A549 (cell line): Measurements from ENCODE around the gene POU2F3. TPM values are rescaled to one million over a fixed set of nuclear protein-coding genes. Genes with fewer than 3 reads are reported as not detected.
"Not testable (repeated sequence)": the region's sequence is repeated elsewhere in the genome, so short reads cannot be mapped to it uniquely, and the experiment has no call there.

Experiments used
- ATAC-seq, 2 experiments: fragments of 200-7000 bp in 1 of 2; fragments of >200 bp in 1 of 2; cut with Nextera tagmentation in 1 of 2; cut with Tn5 transposase in 1 of 2; 3 replicates each; pipeline versions ENCODE4 v1.8.0 to v1.9.1; 2018 to 2020; ENCODE audit warnings: mild to moderate bottlenecking in 1 of 2, moderate library complexity in 1 of 2
- CTCF ChIA-PET: fragments of 300-600 bp; sonication (Branson Sonifier 250); formaldehyde crosslinking; extraction: SDS; loops from one replicate; lab custom pipeline; 2021; ENCODE audit warnings: antibody characterized with exemption, inconsistent platforms; lab: Yijun Ruan, JAX
- POLR2A ChIA-PET: fragments of 350-600 bp; formaldehyde crosslinking; extraction: SDS; loops from one replicate; lab custom pipeline; 2021; ENCODE audit warnings: antibody characterized with exemption, inconsistent platforms; lab: Yijun Ruan, JAX
- DNase-seq, 2 experiments: peaks; one replicate each; pipeline versions ENCODE4 v3.0.0 to v3.0.0-alpha.2; 2011 to 2016; ENCODE audit warnings: low read depth in 1 of 2, low spot score in 1 of 2
- FAIRE-seq: peaks from 2 replicates; lab custom pipeline; 2011; peaks lifted over from hg19 to GRCh38; lab: Jason Lieb, UNC
- H3K27ac ChIP-seq, 2 experiments: fragments of >200 bp; sonication (Bioruptor Twin); formaldehyde crosslinking; 3 replicates each; pipeline ENCODE4 v1.5.1; 2016 to 2017
- H3K4me1 ChIP-seq: fragments of >200 bp; sonication (Bioruptor Twin); formaldehyde crosslinking; 3 replicates; pipeline ENCODE4 v1.6.1; 2016
- H3K4me2 ChIP-seq: fragments of >200 bp; sonication (Bioruptor Twin); formaldehyde crosslinking; 3 replicates; pipeline ENCODE4 v1.6.1; 2016
- H3K4me3 ChIP-seq: fragments of >200 bp; sonication (Bioruptor Twin); formaldehyde crosslinking; 3 replicates; pipeline ENCODE4 v1.5.1; 2016
- H3K9me3 ChIP-seq: fragments of >200 bp; sonication (Bioruptor Twin); formaldehyde crosslinking; 3 replicates; pipeline ENCODE4 v1.6.1; 2016
- ATOH8 ChIP-seq: fragments of 250-450 bp; sonication (Bioruptor Pico); IDR thresholded peaks from 2 replicates; pipeline ENCODE4 v1.5.0; 2020; ENCODE audit warnings: low read depth, mild to moderate bottlenecking, moderate library complexity
- CBX8 ChIP-seq: fragments of 200-600 bp; sonication (generic); IDR thresholded peaks from 2 replicates; pipeline ENCODE4 v1.6.1; 2016
- CHD2 ChIP-seq: fragments of 150-350 bp; IDR thresholded peaks from 2 replicates; pipeline ENCODE4 v1.6.1; 2014; ENCODE audit warnings: low read length; ENCODE audit not compliant: partially characterized antibody
- E2F6 ChIP-seq: IDR thresholded peaks from 2 replicates; pipeline ENCODE4 v1.6.1; 2012; ENCODE audit warnings: low read depth, borderline replicate concordance
- EP300 ChIP-seq, 2 experiments: fragments of >200 bp; sonication (Bioruptor Twin); formaldehyde crosslinking; IDR thresholded peaks; 2 replicates in 1 of 2; 3 replicates in 1 of 2; pipeline ENCODE4 v1.6.1; 2016 to 2017
- FOSL2 ChIP-seq, 2 experiments: fragments of 450-650 bp in 1 of 2; fragments of >200 bp in 1 of 2; sonication (Bioruptor Twin) in 1 of 2; formaldehyde crosslinking; IDR thresholded peaks; 2 replicates each; pipeline versions ENCODE4 v1.5.0 to v1.6.1; 2016 to 2020; ENCODE audit warnings: mild to moderate bottlenecking in 1 of 2, moderate library complexity in 1 of 2
- GATA3 ChIP-seq: IDR thresholded peaks from 2 replicates; pipeline ENCODE4 v1.6.1; 2012; ENCODE audit warnings: borderline replicate concordance
- HMGXB4 ChIP-seq: fragments of 250-450 bp; sonication (Bioruptor Pico); IDR thresholded peaks from 2 replicates; pipeline ENCODE4 v1.5.0; 2021; ENCODE audit warnings: mild to moderate bottlenecking, moderate library complexity, borderline replicate concordance
- HOXB5 ChIP-seq: fragments of 250-450 bp; sonication (Bioruptor Pico); IDR thresholded peaks from 2 replicates; pipeline ENCODE4 v1.5.0; 2020; ENCODE audit warnings: mild to moderate bottlenecking, moderate library complexity
- MAFK ChIP-seq: fragments of 450-650 bp; IDR thresholded peaks from 2 replicates; pipeline ENCODE4 v1.6.1; 2014; ENCODE audit not compliant: partially characterized antibody
- NPAS2 ChIP-seq: fragments of 250-450 bp; sonication (Bioruptor Pico); IDR thresholded peaks from 2 replicates; pipeline ENCODE4 v1.8.0; 2022; ENCODE audit warnings: mild to moderate bottlenecking, moderate library complexity, borderline replicate concordance
- PBX3 ChIP-seq: IDR thresholded peaks from 2 replicates; pipeline ENCODE4 v1.6.1; 2012
- POLR2A ChIP-seq: IDR thresholded peaks from 2 replicates; pipeline ENCODE4 v1.6.1; 2012; ENCODE audit warnings: mild to moderate bottlenecking, low read length
- POLR2AphosphoS2 ChIP-seq: conservative IDR thresholded peaks from 2 replicates; pipeline ENCODE4 v1.6.1; 2012; ENCODE audit warnings: low read length, improper control_type of control experiment, inconsistent platforms
- SREBF2 ChIP-seq: fragments of 450-650 bp; IDR thresholded peaks from 2 replicates; pipeline ENCODE4 v1.6.1; 2014; ENCODE audit warnings: mild to moderate bottlenecking, moderate library complexity
- ZFP36 ChIP-seq: fragments of 450-650 bp; IDR thresholded peaks from 2 replicates; pipeline ENCODE4 v1.6.1; 2014; ENCODE audit warnings: borderline replicate concordance; ENCODE audit not compliant: partially characterized antibody
- ZNF302 ChIP-seq: fragments of 250-450 bp; sonication (Bioruptor Pico); IDR thresholded peaks from 2 replicates; pipeline ENCODE4 v1.9.0; 2021; ENCODE audit warnings: inconsistent platforms, mild to moderate bottlenecking, moderate library complexity
- WGBS: methylation state at CpG from one replicate; pipeline ENCODE4 v1.1.6; 2017; ENCODE audit errors: missing lambda C conversion rate; 5-methylcytosine and 5-hydroxymethylcytosine counted together
- polyA plus RNA-seq, 4 experiments: library from polyadenylated mRNA; depleted of rRNA in 3 of 4; stranded (reverse); fragments of >200 nt; fragmentation: RNase III in 1 of 4; extraction: RNeasy Plus Mini Kit Qiagen cat#74134 plus additional on column Dnase treatment in 1 of 4; gene quantifications; 2 replicates in 3 of 4; 3 replicates in 1 of 4; pipeline ENCODE4 v1.2.3, GENCODE V29; 2011 to 2017

Gene POU2F3
- polyA plus RNA-seq, 2 of the 4 experiments (the other 2 are of a cell fraction) = not detected

- H3K4me3 ChIP-seq = no peak overlapping the region
- DNase-seq (no peak), FAIRE-seq (no peak), ATAC-seq (no peak)
- POLR2A ChIA-PET = no interaction called here
- H3K4me2 ChIP-seq = no peak overlapping the region
- CTCF ChIA-PET = interaction anchor here (1.1 to 11.3 kb wide), 6 partner anchors 14 to 79 kb away, joined by 3 to 104 read pairs (median 10); no protein-coding TSS in a partner anchor
- no peak overlapping the region for H3K27ac ChIP-seq
- no peak for TF ChIP-seq ATOH8 (CRISPR knock-in tag)
- no peak for TF ChIP-seq MAFK
- TF ChIP-seq SREBF2 = no peak
- TF ChIP-seq GATA3 = no peak
- no peak for TF ChIP-seq PBX3
- TF ChIP-seq FOSL2 (IDR thresholded peaks at IDR 0.05) = no peak
- TF ChIP-seq FOSL2 (CRISPR knock-in tag; IDR thresholded peaks at IDR 0.05) = no peak
- TF ChIP-seq POLR2AphosphoS2 = no peak
- TF ChIP-seq ZNF302 (CRISPR knock-in tag) = no peak
- H3K4me1 ChIP-seq = no peaks in the 10 kb centered on the region
- H3K9me3 ChIP-seq = no peaks in the 10 kb centered on the region
- 23% methylated on average over 9 of the region's 9 CpGs for WGBS
Measured at GRCh38 chr11:120248551-120249278, 8.8 kb downstream of the POU2F3 start.

- ChIA-PET POLR2A (no interaction called here), CTCF (interaction anchor here (1.0 to 11.3 kb wide), 6 partner anchors 14 to 80 kb away, joined by 3 to 104 read pairs (median 10); no protein-coding TSS in a partner anchor)
- whole genome bisulfite sequencing = 42% methylated on average over 8 of the region's 8 CpGs
Measured at GRCh38 chr11:120249279-120250262, 9.6 kb downstream of the POU2F3 start.

GRCh38 chr11:120253377-120253776, 13.4 kb downstream of the POU2F3 start:
- H3K9me3 ChIP-seq, H3K4me3 ChIP-seq, FAIRE-seq, DNase-seq, POLR2A ChIA-PET, ATAC-seq, H3K27ac ChIP-seq, H3K4me1 ChIP-seq, H3K4me2 ChIP-seq: not testable (repeated sequence)
- WGBS = 20% methylated on average over 10 of the region's 13 CpGs
- CTCF ChIA-PET = interaction anchor here (1.6 kb wide), 1 partner anchor 47 kb away, joined by 4 read pairs; no protein-coding TSS in a partner anchor

More at GRCh38 chr11:120249279-120250262, 9.6 kb downstream of the POU2F3 start:
- TF ChIP-seq ZFP36 = no peak
- no peak for TF ChIP-seq CHD2
- TF ChIP-seq EP300 (IDR thresholded peaks at IDR 0.05) = no peak
- TF ChIP-seq HMGXB4 = no peak
- no peak for TF ChIP-seq NPAS2
- TF ChIP-seq E2F6 = no peak
- TF ChIP-seq GATA3 = no peak
- TF ChIP-seq POLR2A = no peak
- no peak for TF ChIP-seq HOXB5 (CRISPR knock-in tag)
- no peak for TF ChIP-seq CBX8
- no peak for TF ChIP-seq FOSL2 (IDR thresholded peaks at IDR 0.05)
- no peak for TF ChIP-seq FOSL2 (CRISPR knock-in tag; IDR thresholded peaks at IDR 0.05)
- H3K4me3 ChIP-seq = no peak overlapping the region
- H3K9me3 ChIP-seq = no peaks in the 10 kb centered on the region
- H3K4me2 ChIP-seq = no peak overlapping the region
- ATAC-seq (no peak), FAIRE-seq (no peak), DNase-seq (no peak)
- no peaks in the 10 kb centered on the region for H3K4me1 ChIP-seq
- H3K27ac ChIP-seq = no peak overlapping the region
